Muscle of back (tissue), 11 donors: ENCODE results near the gene PUS3. TPM values are rescaled to one million over a fixed set of nuclear protein-coding genes. Genes with fewer than 3 reads are reported as not detected.
A peak's percentile ranks its signal among the peaks of the same experiment; 100 is the strongest.

Source experiments
- DNase-seq, 3 donors: peaks; one replicate each; pipeline versions ENCODE4 v3.0.0 to v3.0.0-alpha.2; 2013
- polyA plus RNA-seq, 10 donors: library from polyadenylated mRNA; unstranded; fragments of 120-200 nt; gene quantifications; one replicate each; pipeline ENCODE4 v1.2.1, GENCODE V29; 2013; ENCODE audit not compliant: insufficient read length in 10 of 10

PUS3 gene
- polyA plus RNA-seq, 10 donors: 9.5 to 14.4 (median 11.7) TPM

DNA sequence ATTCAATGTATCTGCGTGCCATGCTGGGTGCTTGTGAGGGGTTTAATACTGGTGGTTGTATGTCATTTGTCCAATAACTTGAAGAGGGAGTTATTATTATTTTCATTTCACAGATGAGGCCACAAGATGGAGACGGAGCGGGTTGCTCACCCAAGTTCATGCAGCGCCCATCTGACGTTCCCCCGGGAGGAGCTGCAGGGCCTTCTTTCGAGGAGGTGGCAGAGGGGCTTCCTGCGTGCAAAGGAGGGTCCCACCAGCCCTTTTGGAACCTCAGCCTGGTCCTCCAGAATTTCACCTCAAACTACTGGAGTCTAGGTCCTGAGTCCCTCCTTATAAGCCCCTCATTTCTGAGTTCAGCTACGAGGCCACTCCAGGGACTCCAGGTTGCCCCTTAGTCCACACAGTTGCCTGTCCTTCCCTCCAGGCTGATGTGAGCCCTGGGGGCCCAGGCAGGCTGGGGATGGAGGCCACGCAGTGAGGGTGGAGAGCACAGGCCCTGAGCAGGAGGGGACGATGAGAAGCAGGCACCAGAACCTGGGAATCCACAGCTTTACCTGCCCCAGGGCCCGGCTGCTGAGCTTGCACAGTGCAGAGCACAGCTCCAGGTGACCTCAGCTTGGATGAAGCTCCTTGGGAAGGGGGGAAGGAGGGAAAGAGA lies 39.9 kb upstream of the PUS3 start:
- no peak for DNase-seq

- peak in 2 of 3 donors; percentile 52 to 88 for DNase-seq
Observed at GRCh38 chr11:125941619-125942611, 38.9 kb upstream of the PUS3 start.

GRCh38 chr11:125941267-125941618 lies 38.2 kb upstream of the PUS3 start:
- DNase-seq: no peak

DNA sequence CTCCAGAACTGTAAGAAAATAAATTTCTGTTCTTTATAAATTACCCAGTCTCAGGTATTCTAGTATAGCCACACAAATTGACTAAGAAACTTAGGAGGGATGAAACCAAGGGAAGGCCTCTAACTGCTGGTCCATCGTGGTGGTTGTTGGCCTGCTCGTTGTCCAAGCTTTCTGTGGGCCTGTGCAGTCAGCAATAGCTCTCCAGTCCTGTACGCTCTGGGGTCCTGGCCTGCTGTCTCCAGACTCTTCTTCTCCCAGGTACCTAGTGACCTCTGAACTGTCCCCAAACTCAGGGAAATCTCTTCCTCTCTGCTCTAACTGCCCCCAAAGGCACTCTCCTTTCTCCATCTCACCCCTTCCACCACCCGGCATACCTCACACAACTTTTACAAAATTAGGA lies 37.1 kb upstream of the PUS3 start:
- no peak for DNase-seq

- peak in 2 of 3 donors; percentile 72 to 80 for DNase-seq
Observed at GRCh38 chr11:125939081-125939521, 36.1 kb upstream of the PUS3 start.

- no peak for DNase-seq
Observed at GRCh38 chr11:125938418-125938817, 35.4 kb upstream of the PUS3 start.

GRCh38 chr11:125935618-125936199 lies 32.7 kb upstream of the PUS3 start:
- DNase-seq: peak in 2 of 3 donors; percentile 75 to 86

- no peak for DNase-seq
Observed at GRCh38 chr11:125935056-125935455, 32.0 kb upstream of the PUS3 start.

GRCh38 chr11:125934473-125934872 lies 31.5 kb upstream of the PUS3 start:
- DNase-seq: no peak

DNA sequence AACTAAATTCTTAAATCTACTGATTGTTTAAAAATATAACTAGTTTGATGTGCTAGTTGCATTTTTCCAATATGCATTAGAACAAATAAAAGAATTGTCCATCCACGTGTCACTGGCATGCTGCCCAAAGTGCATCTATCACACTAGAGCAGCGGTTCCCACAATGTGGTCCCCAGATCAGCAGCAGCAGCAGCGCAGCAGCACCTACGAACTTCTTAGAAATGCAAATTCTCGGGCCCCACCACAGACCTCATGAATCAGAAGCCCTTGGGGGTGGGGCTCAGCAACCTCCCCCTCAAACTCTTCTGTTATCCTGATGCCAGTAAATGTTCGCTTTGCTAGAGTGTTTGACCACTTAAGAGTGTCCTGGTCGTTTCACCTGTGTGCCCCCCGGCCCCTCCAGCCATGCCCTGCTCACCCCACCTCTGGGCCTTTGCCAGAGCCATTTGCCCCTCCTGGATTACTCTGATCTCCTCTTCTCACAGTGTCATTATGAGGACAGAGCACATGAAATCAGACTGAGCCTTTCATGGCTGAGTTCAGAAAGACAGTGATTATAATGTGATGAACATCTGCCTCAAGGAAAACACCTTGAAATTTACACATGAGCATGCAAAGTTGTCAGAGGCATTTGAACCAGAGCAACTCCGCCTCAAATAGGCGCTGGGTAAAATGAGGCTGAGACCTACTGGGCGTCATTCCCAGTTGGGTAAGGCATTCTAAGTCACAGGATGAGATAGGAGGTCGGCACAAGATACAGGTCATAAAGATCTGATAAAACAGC lies 30.2 kb upstream of the PUS3 start:
- no peak for DNase-seq

DNA sequence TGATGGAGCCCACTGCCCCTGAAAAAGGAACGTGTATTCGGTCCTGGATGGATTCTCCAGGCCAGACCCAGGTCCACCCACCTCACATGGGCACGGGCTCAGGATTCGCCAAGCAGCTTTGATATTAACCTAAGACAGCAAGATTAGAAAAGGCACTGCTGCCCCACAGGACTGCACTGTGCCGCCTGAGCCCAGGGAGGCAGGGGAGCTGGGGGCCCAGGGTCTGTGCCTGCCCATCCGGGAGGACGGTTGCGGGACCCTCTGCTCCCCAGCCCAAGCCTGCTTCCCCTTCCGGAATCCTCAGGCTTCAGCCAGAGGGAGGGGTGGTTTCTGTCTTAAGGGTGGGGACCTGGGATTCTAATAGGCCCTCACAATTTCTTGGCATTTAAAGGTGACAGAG lies 29.3 kb upstream of the PUS3 start:
- DNase-seq: no peak

- peak; percentile 22 to 81 (median 64) for DNase-seq
Observed at GRCh38 chr11:125931668-125932067, 28.7 kb upstream of the PUS3 start.

DNA sequence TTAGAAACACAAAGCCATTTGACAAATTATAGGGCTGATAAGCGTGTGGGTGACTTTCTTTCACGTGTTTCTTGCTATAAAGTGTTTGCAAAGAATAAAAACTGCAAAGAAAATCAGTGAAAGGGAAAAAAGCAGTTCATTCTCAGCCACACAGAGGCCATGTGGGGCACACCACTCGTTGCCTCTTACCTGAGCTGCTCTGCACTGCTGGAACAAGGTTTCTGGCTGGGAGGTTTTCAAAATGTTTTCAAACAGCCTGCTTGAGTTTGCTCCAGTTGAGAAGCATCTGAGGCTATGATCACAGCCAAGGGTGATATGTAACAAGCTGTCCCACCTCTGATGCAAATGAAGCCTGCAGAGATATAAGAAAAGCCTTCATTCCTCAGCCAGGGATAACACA lies 28.1 kb upstream of the PUS3 start:
- DNase-seq: no peak

DNA sequence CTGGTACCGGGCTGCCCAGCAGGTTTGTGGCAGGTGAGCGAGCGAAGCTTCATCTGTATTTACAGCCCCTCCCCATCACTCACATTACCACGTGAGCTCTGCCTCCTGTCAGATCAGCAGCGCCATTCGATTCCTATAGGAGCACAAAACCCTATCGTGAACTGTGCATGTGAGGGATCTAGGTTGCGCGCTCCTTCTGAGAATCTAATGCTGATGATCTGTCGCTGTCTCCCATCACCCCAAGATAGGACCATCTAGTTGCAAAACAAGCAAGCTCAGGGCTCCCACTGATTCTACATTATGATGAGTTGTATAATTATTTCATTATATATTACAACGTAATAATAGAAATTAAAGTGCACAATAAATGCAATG lies 27.1 kb upstream of the PUS3 start:
- no peak for DNase-seq

DNA sequence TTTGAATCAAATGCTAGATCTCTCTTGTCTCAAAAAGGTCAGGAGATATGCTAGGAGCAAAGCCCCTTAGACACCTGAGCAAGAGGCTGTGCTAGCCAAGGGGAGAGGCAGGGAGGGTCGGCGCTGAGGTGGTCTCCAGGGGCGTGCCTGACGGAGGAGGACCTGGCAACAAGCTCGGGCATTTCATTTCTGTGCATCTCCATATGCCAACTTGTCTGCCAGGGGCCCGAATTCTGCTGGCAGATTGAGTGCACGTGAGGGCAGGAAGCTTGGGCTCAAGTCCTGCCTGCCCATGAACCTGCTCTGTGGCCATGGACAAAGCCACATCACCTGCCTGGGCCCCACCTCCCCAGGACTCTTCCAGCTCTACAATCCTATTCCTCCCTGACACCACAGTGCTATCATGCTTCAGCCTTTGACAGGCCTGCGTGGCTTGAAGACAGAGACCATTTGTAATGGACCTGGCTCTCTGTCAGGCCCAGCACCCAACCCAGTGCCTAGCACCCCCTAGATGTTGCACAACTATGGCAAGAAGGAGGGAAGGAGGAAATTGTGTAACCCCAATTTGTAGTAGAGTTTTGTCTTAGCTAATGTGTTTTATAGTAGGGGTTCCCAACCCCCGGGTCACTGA lies 26.6 kb upstream of the PUS3 start:
- no peak for DNase-seq

DNA sequence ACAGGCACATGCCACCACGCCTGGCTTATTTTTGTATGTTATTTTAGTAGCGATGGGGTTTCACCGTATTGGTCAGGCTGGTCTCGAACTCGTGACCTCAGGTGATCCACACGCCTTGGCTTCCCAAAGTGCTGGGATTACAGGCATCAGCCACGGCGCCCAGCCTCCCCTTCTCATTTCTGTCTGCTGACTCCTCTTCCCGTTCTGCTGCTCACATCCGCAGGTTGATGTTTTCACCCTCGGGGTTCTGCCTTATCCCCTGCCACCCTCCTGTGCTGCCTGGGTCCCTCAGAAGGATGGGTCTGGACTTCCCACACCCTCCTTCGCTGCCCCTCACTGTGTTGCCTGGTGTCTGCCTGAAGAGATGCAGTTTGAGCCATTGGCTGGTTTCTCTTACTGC lies 23.7 kb upstream of the PUS3 start:
- DNase-seq: no peak

GRCh38 chr11:125925804-125926203 lies 22.8 kb upstream of the PUS3 start:
- DNase-seq: no peak

- DNase-seq: no peak
Observed at GRCh38 chr11:125925247-125925740, 22.3 kb upstream of the PUS3 start.

DNA sequence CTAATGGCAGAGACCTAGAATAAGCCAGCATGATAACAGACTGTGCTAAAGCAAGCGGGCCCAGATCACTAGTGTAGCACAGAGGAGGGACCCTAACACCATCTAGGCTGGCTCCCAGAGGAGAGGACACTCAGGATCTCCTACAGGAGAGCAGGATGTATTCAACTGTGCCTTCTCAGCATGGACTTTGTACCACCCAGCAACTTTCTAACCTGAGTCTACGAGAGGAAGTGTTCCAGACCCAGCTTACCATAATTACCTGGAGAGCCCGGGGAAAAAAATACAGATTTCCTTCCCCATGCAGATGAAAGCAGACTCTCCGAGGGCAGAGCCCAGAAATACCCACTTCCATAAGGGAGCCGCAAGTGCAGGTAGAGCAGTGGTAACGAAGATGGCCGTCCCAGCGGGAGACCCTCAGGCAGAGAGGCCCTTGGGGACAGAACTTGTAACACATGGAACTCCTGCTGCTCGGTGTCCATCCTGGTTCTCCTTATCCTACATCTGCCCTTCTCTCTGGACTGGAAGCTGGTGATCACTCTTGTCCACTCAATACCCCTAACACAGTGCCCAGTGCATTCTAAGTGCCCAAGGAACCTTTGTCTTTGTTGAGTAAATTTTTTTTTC lies 21.5 kb upstream of the PUS3 start:
- DNase-seq: no peak

DNA sequence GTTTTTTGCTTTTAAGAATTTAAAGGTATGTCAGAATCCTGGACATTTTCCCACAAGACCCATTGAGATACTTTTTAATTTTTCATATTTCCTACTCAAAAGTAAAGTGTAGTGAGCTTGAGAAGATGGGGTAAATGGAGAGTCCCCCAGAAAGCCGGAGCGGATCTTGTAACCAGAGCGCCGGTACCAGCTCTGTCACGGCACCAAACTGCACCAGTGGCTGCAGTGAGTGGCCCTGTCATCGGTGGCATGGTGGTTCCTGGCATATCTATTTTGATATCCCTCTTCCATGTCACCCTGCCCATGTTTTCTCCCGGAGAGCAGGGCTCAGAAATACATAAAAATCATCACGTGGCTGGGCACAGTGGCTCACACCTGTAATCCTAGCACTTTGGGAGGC lies 20.6 kb upstream of the PUS3 start:
- no peak for DNase-seq
